HEK293T (cell line): ENCODE measurements around the gene AKT3.
"Not testable (repeated sequence)": the region's sequence is repeated elsewhere in the genome, so short reads cannot be mapped to it uniquely, and the experiment has no call there.

Experiments used
- BHLHE40 ChIP-seq: fragments of 450-650 bp; IDR thresholded peaks from 2 replicates; pipeline ENCODE4 v1.6.1; 2016; ENCODE audit warnings: mild to moderate bottlenecking, moderate library complexity, borderline replicate concordance
- ELF4 ChIP-seq: fragments of 450-650 bp; IDR thresholded peaks from 2 replicates; pipeline ENCODE4 v1.6.1; 2017; ENCODE audit warnings: antibody characterized with exemption
- FOXM1 ChIP-seq: fragments of 450-650 bp; IDR thresholded peaks from 2 replicates; pipeline ENCODE4 v1.6.1; 2017; ENCODE audit warnings: mild to moderate bottlenecking, borderline replicate concordance
- L3MBTL2 ChIP-seq: fragments of 450-650 bp; conservative IDR thresholded peaks from 2 replicates; pipeline ENCODE4 v1.6.1; 2016; ENCODE audit warnings: mild to moderate bottlenecking
- NFRKB ChIP-seq: fragments of 450-650 bp; IDR thresholded peaks from 2 replicates; pipeline ENCODE4 v1.6.1; 2016; ENCODE audit warnings: mild to moderate bottlenecking, moderate library complexity
- PKNOX1 ChIP-seq: fragments of 450-650 bp; IDR thresholded peaks from 2 replicates; pipeline ENCODE4 v1.6.1; 2016

DNA sequence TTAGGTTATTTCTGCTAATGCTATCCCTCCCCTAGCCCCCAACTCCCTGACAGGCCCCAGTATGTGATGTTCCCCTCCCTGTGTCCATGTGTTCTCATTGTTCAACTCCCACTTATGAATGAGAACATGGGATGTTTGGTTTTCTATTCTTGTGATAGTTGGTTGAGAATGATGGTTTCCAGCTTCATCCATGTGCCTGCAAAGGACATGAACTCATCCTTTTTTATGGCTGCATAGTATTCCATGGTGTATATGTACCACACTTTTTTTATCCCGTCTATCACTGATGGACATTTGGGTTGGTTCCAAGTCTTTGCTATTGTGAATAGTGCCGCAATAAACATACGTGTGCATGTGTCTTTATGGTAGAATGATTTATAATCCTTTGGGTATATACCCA is 200.5 kb downstream of the AKT3 start:
- not testable (repeated sequence) for TF ChIP-seq L3MBTL2, FOXM1, PKNOX1, BHLHE40, ELF4, NFRKB
